ENCODE results near the gene PTPRH. TPM values are rescaled to one million over a fixed set of nuclear protein-coding genes. Genes with fewer than 3 reads are reported as not detected.

PTPRH gene
- total and polyA plus RNA-seq, 9 of the 15 experiments (the other 6 are each of a cell fraction or from before 2014, with no cell fraction given) = 0.87 to 34.3 (median 22.7) TPM

DNA sequence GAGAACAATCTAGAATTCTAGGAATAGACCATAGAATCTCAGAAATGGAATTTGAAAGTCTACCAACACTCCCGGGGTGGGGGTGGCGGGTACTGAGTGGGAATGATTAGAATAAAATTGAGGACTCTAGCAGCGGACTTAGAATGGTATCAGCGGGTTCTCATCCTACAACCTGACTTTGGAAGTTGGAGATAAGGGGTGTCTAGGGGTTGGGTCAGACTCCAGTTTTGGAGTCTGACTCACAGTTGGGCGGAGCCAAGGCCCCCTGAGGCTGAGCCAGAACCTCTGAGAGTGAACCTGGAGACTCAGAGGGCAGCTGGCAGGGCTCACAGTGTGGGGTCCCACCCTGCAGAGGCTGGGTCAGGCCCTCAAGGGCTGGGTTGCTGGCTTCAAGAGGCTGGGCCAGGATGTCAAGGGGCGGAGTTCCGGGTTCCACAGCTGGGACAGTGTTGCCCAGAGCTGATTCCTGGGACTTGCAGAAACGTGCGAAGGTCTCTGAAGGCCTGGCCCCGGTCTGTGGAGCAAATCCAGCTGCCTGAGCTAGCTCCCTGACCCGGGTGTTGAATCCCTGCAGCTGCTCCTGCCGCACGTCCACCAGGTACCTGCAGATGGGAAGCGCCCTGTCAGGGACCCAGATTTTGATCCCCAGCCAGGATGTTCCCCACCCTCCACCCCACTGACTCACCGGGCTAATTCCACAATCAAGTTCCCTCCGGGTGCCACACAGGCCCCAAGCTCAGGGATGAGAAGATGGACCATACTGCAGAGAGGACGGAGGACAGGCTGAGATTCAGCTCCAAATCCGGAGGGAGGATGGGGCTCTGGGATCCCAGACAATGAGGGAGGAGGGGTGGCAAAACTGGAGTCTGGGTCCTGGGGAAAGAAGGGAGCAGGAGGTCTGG, 50.2 kb downstream of the PTPRH start (continued):
- TF ChIP-seq SUPT5H (IDR thresholded peaks at IDR 0.05) = peak; percentile 38; the same call in 1 of the 2 replicates
- TF ChIP-seq, protein P1, sequence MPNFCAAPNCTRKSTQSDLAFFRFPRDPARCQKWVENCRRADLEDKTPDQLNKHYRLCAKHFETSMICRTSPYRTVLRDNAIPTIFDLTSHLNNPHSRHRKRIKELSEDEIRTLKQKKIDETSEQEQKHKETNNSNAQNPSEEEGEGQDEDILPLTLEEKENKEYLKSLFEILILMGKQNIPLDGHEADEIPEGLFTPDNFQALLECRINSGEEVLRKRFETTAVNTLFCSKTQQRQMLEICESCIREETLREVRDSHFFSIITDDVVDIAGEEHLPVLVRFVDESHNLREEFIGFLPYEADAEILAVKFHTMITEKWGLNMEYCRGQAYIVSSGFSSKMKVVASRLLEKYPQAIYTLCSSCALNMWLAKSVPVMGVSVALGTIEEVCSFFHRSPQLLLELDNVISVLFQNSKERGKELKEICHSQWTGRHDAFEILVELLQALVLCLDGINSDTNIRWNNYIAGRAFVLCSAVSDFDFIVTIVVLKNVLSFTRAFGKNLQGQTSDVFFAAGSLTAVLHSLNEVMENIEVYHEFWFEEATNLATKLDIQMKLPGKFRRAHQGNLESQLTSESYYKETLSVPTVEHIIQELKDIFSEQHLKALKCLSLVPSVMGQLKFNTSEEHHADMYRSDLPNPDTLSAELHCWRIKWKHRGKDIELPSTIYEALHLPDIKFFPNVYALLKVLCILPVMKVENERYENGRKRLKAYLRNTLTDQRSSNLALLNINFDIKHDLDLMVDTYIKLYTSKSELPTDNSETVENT (CRISPR knock-in tag; IDR thresholded peaks at IDR 0.05) = no peak
- TF ChIP-seq POLR2B (IDR thresholded peaks at IDR 0.05; ENCODE audit: low read depth, partially characterized antibody) = peak; percentile 53
- TF ChIP-seq LEF1 (IDR thresholded peaks at IDR 0.05) = peak; percentile 73
- TF ChIP-seq SOX6 (IDR thresholded peaks at IDR 0.05) = peak; percentile 83
- TF ChIP-seq SP1 (CRISPR knock-in tag; IDR thresholded peaks at IDR 0.05) = 0 out of 2 replicates have a peak, but pooled peaks have one; percentile 38
- peak; percentile 46 to 52; a peak in 3 of 4 replicates for TF ChIP-seq NRF1 (conservative IDR thresholded peaks at IDR 0.05 in 1 of 2, IDR thresholded peaks at IDR 0.05 in 1 of 2)
- TF ChIP-seq, protein P2, sequence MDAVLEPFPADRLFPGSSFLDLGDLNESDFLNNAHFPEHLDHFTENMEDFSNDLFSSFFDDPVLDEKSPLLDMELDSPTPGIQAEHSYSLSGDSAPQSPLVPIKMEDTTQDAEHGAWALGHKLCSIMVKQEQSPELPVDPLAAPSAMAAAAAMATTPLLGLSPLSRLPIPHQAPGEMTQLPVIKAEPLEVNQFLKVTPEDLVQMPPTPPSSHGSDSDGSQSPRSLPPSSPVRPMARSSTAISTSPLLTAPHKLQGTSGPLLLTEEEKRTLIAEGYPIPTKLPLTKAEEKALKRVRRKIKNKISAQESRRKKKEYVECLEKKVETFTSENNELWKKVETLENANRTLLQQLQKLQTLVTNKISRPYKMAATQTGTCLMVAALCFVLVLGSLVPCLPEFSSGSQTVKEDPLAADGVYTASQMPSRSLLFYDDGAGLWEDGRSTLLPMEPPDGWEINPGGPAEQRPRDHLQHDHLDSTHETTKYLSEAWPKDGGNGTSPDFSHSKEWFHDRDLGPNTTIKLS (IDR thresholded peaks at IDR 0.05; ENCODE audit: borderline replicate concordance, low read depth) = peak; percentile 32; the same call in 1 of the 2 replicates
- TF ChIP-seq, protein P3, sequence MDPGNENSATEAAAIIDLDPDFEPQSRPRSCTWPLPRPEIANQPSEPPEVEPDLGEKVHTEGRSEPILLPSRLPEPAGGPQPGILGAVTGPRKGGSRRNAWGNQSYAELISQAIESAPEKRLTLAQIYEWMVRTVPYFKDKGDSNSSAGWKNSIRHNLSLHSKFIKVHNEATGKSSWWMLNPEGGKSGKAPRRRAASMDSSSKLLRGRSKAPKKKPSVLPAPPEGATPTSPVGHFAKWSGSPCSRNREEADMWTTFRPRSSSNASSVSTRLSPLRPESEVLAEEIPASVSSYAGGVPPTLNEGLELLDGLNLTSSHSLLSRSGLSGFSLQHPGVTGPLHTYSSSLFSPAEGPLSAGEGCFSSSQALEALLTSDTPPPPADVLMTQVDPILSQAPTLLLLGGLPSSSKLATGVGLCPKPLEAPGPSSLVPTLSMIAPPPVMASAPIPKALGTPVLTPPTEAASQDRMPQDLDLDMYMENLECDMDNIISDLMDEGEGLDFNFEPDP (CRISPR knock-in tag; IDR thresholded peaks at IDR 0.05) = no peak
- no peak for TF ChIP-seq RHOXF2B (CRISPR knock-in tag; conservative IDR thresholded peaks at IDR 0.05)
- no peak for TF ChIP-seq ATF1 (CRISPR knock-in tag; IDR thresholded peaks at IDR 0.05)
- TF ChIP-seq ATF1 (tag; IDR thresholded peaks at IDR 0.05) = 0 out of 2 replicates have a peak, but pooled peaks have one; percentile 39
- TF ChIP-seq ATF7 (IDR thresholded peaks at IDR 0.05) = peak; percentile 97
- TF ChIP-seq MCM3 (IDR thresholded peaks at IDR 0.05) = no peak
- TF ChIP-seq TAF9B (IDR thresholded peaks at IDR 0.05; ENCODE audit: partially characterized antibody) = no peak
- TF ChIP-seq, protein P4, sequence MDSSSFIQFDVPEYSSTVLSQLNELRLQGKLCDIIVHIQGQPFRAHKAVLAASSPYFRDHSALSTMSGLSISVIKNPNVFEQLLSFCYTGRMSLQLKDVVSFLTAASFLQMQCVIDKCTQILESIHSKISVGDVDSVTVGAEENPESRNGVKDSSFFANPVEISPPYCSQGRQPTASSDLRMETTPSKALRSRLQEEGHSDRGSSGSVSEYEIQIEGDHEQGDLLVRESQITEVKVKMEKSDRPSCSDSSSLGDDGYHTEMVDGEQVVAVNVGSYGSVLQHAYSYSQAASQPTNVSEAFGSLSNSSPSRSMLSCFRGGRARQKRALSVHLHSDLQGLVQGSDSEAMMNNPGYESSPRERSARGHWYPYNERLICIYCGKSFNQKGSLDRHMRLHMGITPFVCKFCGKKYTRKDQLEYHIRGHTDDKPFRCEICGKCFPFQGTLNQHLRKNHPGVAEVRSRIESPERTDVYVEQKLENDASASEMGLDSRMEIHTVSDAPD (CRISPR knock-in tag; IDR thresholded peaks at IDR 0.05) = no peak
- peak; percentile 52; the same call in 1 of the 2 replicates for TF ChIP-seq CREB1 (IDR thresholded peaks at IDR 0.05)
- no peak for TF ChIP-seq CREB1 (CRISPR knock-in tag; IDR thresholded peaks at IDR 0.05)
- TF ChIP-seq, protein P5, sequence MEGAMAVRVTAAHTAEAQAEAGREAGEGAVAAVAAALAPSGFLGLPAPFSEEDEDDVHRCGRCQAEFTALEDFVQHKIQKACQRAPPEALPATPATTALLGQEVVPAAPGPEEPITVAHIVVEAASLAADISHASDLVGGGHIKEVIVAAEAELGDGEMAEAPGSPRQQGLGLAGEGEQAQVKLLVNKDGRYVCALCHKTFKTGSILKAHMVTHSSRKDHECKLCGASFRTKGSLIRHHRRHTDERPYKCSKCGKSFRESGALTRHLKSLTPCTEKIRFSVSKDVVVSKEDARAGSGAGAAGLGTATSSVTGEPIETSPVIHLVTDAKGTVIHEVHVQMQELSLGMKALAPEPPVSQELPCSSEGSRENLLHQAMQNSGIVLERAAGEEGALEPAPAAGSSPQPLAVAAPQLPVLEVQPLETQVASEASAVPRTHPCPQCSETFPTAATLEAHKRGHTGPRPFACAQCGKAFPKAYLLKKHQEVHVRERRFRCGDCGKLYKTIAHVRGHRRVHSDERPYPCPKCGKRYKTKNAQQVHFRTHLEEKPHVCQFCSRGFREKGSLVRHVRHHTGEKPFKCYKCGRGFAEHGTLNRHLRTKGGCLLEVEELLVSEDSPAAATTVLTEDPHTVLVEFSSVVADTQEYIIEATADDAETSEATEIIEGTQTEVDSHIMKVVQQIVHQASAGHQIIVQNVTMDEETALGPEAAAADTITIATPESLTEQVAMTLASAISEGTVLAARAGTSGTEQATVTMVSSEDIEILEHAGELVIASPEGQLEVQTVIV (CRISPR knock-in tag; IDR thresholded peaks at IDR 0.05; ENCODE audit: borderline replicate concordance) = no peak
- no peak for TF ChIP-seq ZNF347 (CRISPR knock-in tag; IDR thresholded peaks at IDR 0.05; ENCODE audit: low read depth)

Data from K562 (cell line).